Progenitor cell of endocrine pancreas (in vitro differentiated cells): ENCODE measurements around the gene TMEM89. TPM values are rescaled to one million over a fixed set of nuclear protein-coding genes. Genes with fewer than 3 reads are reported as not detected.

Experiments
- DNase-seq: peaks from one replicate; pipeline ENCODE4 v3.0.0; 2021; ENCODE audit warnings: low spot score; ENCODE audit not compliant: unreplicated experiment
- H3K27ac Mint-ChIP-seq: 2 replicates; pipeline ENCODE4 v1.8.0; 2021; ENCODE audit warnings: mild to moderate bottlenecking, moderate library complexity, mixed read lengths
- H3K27me3 Mint-ChIP-seq: 2 replicates; pipeline ENCODE4 v1.8.0; 2021; ENCODE audit warnings: mixed read lengths
- H3K36me3 Mint-ChIP-seq: 2 replicates; pipeline ENCODE4 v1.8.0; 2022; ENCODE audit warnings: mixed read lengths; ENCODE audit not compliant: insufficient read depth
- H3K4me1 Mint-ChIP-seq: 2 replicates; pipeline ENCODE4 v1.8.0; 2021; ENCODE audit warnings: low read depth, mixed read lengths
- H3K4me3 Mint-ChIP-seq: 2 replicates; pipeline ENCODE4 v1.8.0; 2021; ENCODE audit warnings: low read depth, mild to moderate bottlenecking, moderate library complexity, mixed read lengths
- H3K9me3 Mint-ChIP-seq: 2 replicates; pipeline ENCODE4 v1.8.0; 2021; ENCODE audit warnings: low read depth, mixed read lengths
- CTCF ChIP-seq: fragments of 200-600 bp; sonication (generic); IDR thresholded peaks from one replicate; pipeline ENCODE4 v1.5.0; 2021; ENCODE audit warnings: antibody characterized with exemption, mild to moderate bottlenecking; ENCODE audit not compliant: unreplicated experiment
- total RNA-seq: library from RNA; stranded (reverse); gene quantifications from 2 replicates; pipeline ENCODE4 v1.2.1, GENCODE V29; 2021

Gene TMEM89
- total RNA-seq, 1 donor from 2014 or later, result not detected

- Mint-ChIP-seq H3K27ac (no peak overlapping the region), H3K9me3 (no peaks in the 10 kb centered on the region), H3K36me3 (peaks cover 2% of the 10 kb centered on the region), H3K4me1 (peaks cover 4% of the 10 kb centered on the region), H3K4me3 (no peak overlapping the region), H3K27me3 (peaks cover 3% of the 10 kb centered on the region)
- no peak for TF ChIP-seq CTCF
- DNase-seq, result no peak
Observed at GRCh38 chr3:48650723-48651122, 29.2 kb upstream of the TMEM89 start.

GRCh38 chr3:48648188-48648850 lies 26.8 kb upstream of the TMEM89 start:
- no peak for TF ChIP-seq CTCF
- Mint-ChIP-seq H3K27me3 (no peaks in the 10 kb centered on the region), H3K27ac (no peak overlapping the region), H3K4me3 (no peak overlapping the region), H3K9me3 (no peaks in the 10 kb centered on the region), H3K36me3 (peaks cover 2% of the 10 kb centered on the region), H3K4me1 (peaks cover 4% of the 10 kb centered on the region)
- DNase-seq, result no peak

GRCh38 chr3:48647714-48648113 lies 26.1 kb upstream of the TMEM89 start:
- H3K36me3 Mint-ChIP-seq, result peaks cover 2% of the 10 kb centered on the region

GRCh38 chr3:48644898-48645760 lies 23.6 kb upstream of the TMEM89 start:
- H3K27ac Mint-ChIP-seq, result no peak overlapping the region
- H3K4me3 Mint-ChIP-seq, result no peak overlapping the region
- no peaks in the 10 kb centered on the region for H3K9me3 Mint-ChIP-seq
- H3K36me3 Mint-ChIP-seq, result peaks cover 2% of the 10 kb centered on the region
- H3K4me1 Mint-ChIP-seq, result no peaks in the 10 kb centered on the region
- no peak for TF ChIP-seq CTCF
- no peak for DNase-seq
- H3K27me3 Mint-ChIP-seq, result no peaks in the 10 kb centered on the region

More at GRCh38 chr3:48647714-48648113, 26.1 kb upstream of the TMEM89 start:
- Mint-ChIP-seq H3K4me1 (peaks cover 4% of the 10 kb centered on the region), H3K9me3 (no peaks in the 10 kb centered on the region), H3K4me3 (no peak overlapping the region), H3K27me3 (no peaks in the 10 kb centered on the region), H3K27ac (no peak overlapping the region)
- TF ChIP-seq CTCF, result no peak
- no peak for DNase-seq

GRCh38 chr3:48642605-48643004 lies 21.0 kb upstream of the TMEM89 start:
- Mint-ChIP-seq H3K4me3 (no peak overlapping the region), H3K27me3 (peaks cover 3% of the 10 kb centered on the region), H3K9me3 (no peaks in the 10 kb centered on the region), H3K4me1 (no peaks in the 10 kb centered on the region), H3K27ac (no peak overlapping the region), H3K36me3 (peaks cover 5% of the 10 kb centered on the region)
- no peak for TF ChIP-seq CTCF
- no peak for DNase-seq
